Osteoblast (primary cell): ENCODE results near the gene MACROD2. TPM values are rescaled to one million over a fixed set of nuclear protein-coding genes. Genes with fewer than 3 reads are reported as not detected.

ENCODE experiments used
- DNase-seq: peaks from one replicate; pipeline ENCODE4 v3.0.0; 2011; ENCODE audit warnings: low spot score, mixed read lengths; ENCODE audit not compliant: insufficient read length; ENCODE audit errors: missing footprints
- H2AFZ ChIP-seq: 2 replicates; pipeline ENCODE4 v1.6.0; 2011; ENCODE audit warnings: mild to moderate bottlenecking, low read length
- H3K27ac ChIP-seq: 2 replicates; pipeline ENCODE4 v1.5.1; 2011; ENCODE audit warnings: mild to moderate bottlenecking, low read depth, low read length, moderate library complexity
- H3K27me3 ChIP-seq: 2 replicates; pipeline ENCODE4 v1.6.0; 2012; ENCODE audit warnings: mild to moderate bottlenecking, control low read depth, inconsistent platforms, low read length, moderate library complexity; ENCODE audit not compliant: insufficient read depth
- H3K36me3 ChIP-seq: 2 replicates; pipeline ENCODE4 v1.5.1; 2011; ENCODE audit warnings: mild to moderate bottlenecking, low read length, control low read depth, moderate library complexity; ENCODE audit not compliant: insufficient read depth
- H3K4me1 ChIP-seq: 2 replicates; pipeline ENCODE4 v1.5.1; 2011; ENCODE audit warnings: mild to moderate bottlenecking, low read length, control low read depth, moderate library complexity; ENCODE audit not compliant: insufficient read depth
- H3K4me2 ChIP-seq: 2 replicates; pipeline ENCODE4 v1.6.0; 2011; ENCODE audit warnings: mild to moderate bottlenecking, low read length; ENCODE audit not compliant: insufficient read depth
- H3K4me3 ChIP-seq: fragments of 200-600 bp; sonication (generic); 3 replicates; pipeline ENCODE4 v1.5.1; 2012; ENCODE audit warnings: mild to moderate bottlenecking, low read length, inconsistent platforms; ENCODE audit not compliant: insufficient read depth
- H3K79me2 ChIP-seq: 2 replicates; pipeline ENCODE4 v1.6.0; 2012; ENCODE audit warnings: mild to moderate bottlenecking, low read length, control low read depth, inconsistent platforms; ENCODE audit not compliant: insufficient read depth
- H3K9me3 ChIP-seq: 2 replicates; pipeline ENCODE4 v1.5.1; 2011; ENCODE audit warnings: low read depth, low read length, control low read depth
- H4K20me1 ChIP-seq: 2 replicates; pipeline ENCODE4 v1.6.0; 2012; ENCODE audit warnings: mild to moderate bottlenecking, low read length, control low read depth; ENCODE audit not compliant: insufficient read depth
- total RNA-seq: library from RNA; depleted of rRNA; stranded (reverse); fragments of >200 nt; gene quantifications from 2 replicates; pipeline ENCODE4 v1.2.3, GENCODE V29; 2012
- TF ChIP-seq, protein P1 (sequence below): IDR thresholded peaks from 2 replicates; pipeline ENCODE4 v1.5.1; 2011; ENCODE audit warnings: mild to moderate bottlenecking, low read depth, low read length, moderate library complexity; ENCODE audit errors: extremely low read depth

MACROD2 gene
- total RNA-seq, 1 donor: 4.0 TPM

DNA sequence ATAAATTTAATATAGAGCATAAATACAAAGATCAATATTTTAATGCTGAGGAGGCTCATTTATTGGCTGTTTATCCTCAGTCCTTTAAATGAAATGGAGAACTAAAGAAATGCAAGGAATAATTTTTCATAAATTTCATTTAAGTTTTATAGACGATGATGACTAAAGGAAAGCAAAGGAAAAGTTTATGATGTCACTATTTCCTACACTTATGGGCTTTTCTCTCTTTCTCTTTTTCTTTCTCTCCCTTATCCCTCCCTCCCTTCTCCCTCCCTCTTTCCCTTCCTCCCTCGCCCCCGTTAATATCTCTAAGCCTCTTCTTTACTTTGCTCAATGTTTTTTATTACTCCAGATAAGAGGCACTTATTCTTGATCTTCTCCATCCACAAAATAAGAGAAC is 1231.8 kb downstream of the MACROD2 start:
- H3K4me1 ChIP-seq: no peaks in the 10 kb centered on the region
- H3K36me3 ChIP-seq: no peaks in the 10 kb centered on the region
- no peaks in the 10 kb centered on the region for H3K79me2 ChIP-seq
- DNase-seq: no peak
- no peak overlapping the region for H3K27ac ChIP-seq
- no peak overlapping the region for H2AFZ ChIP-seq
- H3K27me3 ChIP-seq: no peaks in the 10 kb centered on the region
- H3K9me3 ChIP-seq: no peaks in the 10 kb centered on the region
- H3K4me3 ChIP-seq: no peak overlapping the region
- TF ChIP-seq, protein P1, sequence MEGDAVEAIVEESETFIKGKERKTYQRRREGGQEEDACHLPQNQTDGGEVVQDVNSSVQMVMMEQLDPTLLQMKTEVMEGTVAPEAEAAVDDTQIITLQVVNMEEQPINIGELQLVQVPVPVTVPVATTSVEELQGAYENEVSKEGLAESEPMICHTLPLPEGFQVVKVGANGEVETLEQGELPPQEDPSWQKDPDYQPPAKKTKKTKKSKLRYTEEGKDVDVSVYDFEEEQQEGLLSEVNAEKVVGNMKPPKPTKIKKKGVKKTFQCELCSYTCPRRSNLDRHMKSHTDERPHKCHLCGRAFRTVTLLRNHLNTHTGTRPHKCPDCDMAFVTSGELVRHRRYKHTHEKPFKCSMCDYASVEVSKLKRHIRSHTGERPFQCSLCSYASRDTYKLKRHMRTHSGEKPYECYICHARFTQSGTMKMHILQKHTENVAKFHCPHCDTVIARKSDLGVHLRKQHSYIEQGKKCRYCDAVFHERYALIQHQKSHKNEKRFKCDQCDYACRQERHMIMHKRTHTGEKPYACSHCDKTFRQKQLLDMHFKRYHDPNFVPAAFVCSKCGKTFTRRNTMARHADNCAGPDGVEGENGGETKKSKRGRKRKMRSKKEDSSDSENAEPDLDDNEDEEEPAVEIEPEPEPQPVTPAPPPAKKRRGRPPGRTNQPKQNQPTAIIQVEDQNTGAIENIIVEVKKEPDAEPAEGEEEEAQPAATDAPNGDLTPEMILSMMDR: no peak
- H4K20me1 ChIP-seq: no peaks in the 10 kb centered on the region
- H3K4me2 ChIP-seq: no peak overlapping the region

DNA sequence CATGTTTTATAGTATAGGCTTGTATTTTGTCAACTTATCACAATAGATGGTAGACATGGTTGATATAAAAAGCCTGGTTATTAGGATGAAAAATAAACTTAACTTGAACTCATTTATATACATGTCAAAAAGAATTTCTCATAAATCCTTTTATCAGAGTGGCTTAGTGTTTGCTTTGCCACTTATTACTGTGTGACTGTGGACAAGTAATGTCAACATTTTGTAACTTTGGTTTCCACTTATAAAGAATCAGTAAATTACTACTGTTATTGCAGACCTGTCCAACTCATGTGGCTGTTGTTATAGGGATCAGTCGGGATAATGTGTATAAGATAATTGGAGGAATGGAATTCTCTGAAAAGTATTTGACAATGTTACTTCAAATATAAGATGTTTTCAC is 1236.9 kb downstream of the MACROD2 start:
- Histone ChIP-seq H3K4me1 (no peaks in the 10 kb centered on the region), H3K27ac (no peak overlapping the region), H3K4me2 (no peak overlapping the region), H3K36me3 (no peaks in the 10 kb centered on the region), H3K9me3 (peaks cover 2% of the 10 kb centered on the region), H4K20me1 (no peaks in the 10 kb centered on the region), H3K4me3 (no peak overlapping the region), H3K27me3 (no peaks in the 10 kb centered on the region), H3K79me2 (no peaks in the 10 kb centered on the region), H2AFZ (no peak overlapping the region)
- TF ChIP-seq, protein P1: no peak
- DNase-seq: peak; percentile 26

DNA sequence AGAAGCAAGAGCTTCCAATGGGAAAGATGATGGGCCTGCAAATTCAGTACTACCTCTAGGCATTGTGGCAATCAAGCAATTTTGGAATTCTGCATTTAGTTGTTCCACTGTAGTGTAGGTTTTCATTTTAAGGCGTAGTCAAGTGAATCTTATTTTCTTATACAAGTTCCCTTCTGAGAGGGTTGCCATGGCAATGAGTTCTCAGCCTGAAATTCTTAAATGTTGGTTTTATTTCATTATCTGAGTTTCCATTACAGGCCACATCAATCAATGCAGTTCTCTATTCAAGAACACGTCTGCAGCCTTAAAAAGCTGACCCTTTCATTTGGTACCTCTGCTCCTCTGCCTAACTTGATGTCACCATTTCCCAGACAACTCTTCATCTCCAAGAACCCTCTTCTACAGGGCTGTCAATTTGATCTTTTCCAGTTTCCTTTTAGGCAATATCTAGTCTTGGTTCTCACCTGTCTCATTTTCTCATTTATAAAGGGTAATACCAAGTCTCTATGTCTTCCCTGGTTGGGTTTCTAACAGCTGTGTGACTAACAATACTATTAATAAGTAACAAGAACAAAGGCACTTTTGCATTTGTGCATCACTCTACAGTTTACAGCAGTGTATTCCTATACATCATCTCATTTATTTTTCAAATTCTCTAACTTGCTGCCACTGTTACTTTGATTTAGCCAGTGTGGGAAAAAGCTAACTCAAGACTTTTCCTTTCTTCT is 1240.3 kb downstream of the MACROD2 start:
- Histone ChIP-seq H4K20me1 (no peaks in the 10 kb centered on the region), H3K4me2 (no peak overlapping the region)
- no peak for DNase-seq

DNA sequence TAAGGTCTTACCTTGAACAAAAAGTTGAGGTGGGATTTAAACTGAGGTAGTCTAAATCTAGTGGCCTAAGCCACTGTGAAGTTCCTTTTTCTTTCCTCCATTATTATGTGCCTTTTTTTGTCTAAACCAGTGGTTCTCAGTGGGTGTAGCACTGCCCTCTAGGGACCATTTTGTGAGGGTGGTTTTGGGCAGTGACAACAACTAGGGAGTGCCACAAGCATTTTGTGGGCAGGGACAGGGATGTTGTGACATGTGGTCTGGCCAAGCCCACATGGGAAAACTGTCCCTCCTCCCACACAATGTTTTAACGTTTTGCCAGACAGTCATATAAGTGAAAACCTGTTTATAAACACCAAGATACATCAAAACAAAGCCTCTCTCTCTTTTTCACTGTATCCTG is 1241.5 kb downstream of the MACROD2 start:
- Histone ChIP-seq H3K4me1 (no peaks in the 10 kb centered on the region), H3K27ac (no peak overlapping the region), H3K9me3 (peaks cover 2% of the 10 kb centered on the region), H3K36me3 (no peaks in the 10 kb centered on the region), H2AFZ (no peak overlapping the region), H3K4me3 (no peak overlapping the region), H3K4me2 (no peak overlapping the region), H3K79me2 (no peaks in the 10 kb centered on the region), H4K20me1 (no peaks in the 10 kb centered on the region), H3K27me3 (no peaks in the 10 kb centered on the region)
- no peak for DNase-seq
- TF ChIP-seq, protein P1: peak; percentile 37

More for the DNA sequence above, 1240.3 kb downstream of the MACROD2 start:
- Histone ChIP-seq H3K79me2 (no peaks in the 10 kb centered on the region), H3K36me3 (no peaks in the 10 kb centered on the region), H2AFZ (no peak overlapping the region), H3K4me3 (no peak overlapping the region), H3K27me3 (no peaks in the 10 kb centered on the region), H3K4me1 (no peaks in the 10 kb centered on the region), H3K27ac (no peak overlapping the region), H3K9me3 (peaks cover 2% of the 10 kb centered on the region)
- TF ChIP-seq, protein P1: no peak
